DMS79 (cell line): ENCODE data around the gene CENPL.
A peak's percentile ranks its signal among the peaks of the same experiment; 100 is the strongest.
"Not testable (repeated sequence)": the region's sequence is repeated elsewhere in the genome, so short reads cannot be mapped to it uniquely, and the experiment has no call there.

Source experiments
- DNase-seq: peaks from one replicate; lab custom pipeline; 2025; lab: John Stamatoyannopoulos, UW

The CENPL gene

GRCh38 chr1:173824315-173825081 is at the start of gene CENPL, which contains the start of gene DARS2:
CENPL (minus strand) TSS chr1:173824883; CDS start chr1:173811299, 13,584 bp downstream.
DARS2 (plus strand) TSS chr1:173824673; CDS start chr1:173825230, 557 bp downstream.
- DNase-seq, result peak; percentile 98

GRCh38 chr1:173871500-173871899 is 46.8 kb upstream of the CENPL start:
- no peak for DNase-seq

DNA sequence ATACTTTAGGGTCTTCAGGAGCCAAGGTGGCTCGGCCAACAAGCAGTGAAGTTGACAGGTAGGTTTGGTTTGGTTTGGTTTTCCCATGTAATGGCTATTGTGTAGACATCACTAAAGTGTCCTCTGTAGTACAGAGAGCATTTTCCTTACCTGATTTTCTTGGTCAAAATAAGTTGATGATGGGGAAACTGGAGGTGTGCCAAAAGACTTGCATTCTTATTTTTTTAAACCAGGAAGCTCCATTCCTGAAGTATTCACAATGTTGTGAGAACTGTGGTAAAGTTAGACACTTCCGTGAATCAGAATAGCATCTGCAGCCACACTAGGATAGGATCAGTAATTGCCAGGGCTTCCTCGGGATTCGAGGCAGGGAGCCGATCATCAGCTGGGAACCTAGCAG is 46.4 kb upstream of the CENPL start:
- no peak for DNase-seq

DNA sequence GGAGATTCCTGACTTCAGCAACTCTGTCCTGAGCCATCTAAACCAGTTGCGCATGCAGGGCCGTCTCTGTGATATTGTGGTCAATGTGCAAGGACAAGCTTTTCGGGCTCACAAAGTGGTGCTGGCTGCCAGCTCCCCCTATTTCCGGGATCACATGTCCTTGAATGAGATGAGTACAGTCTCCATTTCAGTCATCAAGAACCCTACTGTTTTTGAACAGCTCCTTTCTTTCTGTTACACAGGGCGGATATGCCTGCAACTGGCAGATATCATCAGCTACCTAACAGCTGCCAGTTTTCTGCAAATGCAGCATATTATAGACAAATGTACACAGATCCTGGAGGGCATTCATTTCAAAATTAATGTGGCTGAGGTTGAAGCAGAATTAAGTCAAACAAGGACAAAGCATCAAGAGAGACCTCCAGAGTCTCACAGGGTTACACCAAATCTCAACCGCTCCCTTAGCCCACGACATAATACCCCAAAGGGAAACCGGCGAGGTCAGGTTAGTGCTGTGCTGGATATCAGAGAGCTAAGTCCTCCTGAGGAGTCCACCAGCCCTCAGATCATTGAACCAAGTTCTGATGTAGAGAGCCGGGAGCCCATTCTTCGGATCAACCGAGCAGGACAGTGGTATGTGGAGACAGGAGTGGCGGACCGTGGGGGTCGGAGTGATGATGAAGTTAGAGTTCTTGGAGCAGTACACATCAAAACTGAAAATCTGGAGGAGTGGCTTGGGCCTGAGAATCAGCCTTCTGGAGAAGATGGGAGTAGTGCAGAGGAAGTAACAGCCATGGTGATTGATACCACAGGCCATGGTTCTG is 45.8 kb upstream of the CENPL start:
- DNase-seq, result no peak

- DNase-seq, result no peak
Observed at GRCh38 chr1:173869021-173869359, 44.3 kb upstream of the CENPL start.

DNA sequence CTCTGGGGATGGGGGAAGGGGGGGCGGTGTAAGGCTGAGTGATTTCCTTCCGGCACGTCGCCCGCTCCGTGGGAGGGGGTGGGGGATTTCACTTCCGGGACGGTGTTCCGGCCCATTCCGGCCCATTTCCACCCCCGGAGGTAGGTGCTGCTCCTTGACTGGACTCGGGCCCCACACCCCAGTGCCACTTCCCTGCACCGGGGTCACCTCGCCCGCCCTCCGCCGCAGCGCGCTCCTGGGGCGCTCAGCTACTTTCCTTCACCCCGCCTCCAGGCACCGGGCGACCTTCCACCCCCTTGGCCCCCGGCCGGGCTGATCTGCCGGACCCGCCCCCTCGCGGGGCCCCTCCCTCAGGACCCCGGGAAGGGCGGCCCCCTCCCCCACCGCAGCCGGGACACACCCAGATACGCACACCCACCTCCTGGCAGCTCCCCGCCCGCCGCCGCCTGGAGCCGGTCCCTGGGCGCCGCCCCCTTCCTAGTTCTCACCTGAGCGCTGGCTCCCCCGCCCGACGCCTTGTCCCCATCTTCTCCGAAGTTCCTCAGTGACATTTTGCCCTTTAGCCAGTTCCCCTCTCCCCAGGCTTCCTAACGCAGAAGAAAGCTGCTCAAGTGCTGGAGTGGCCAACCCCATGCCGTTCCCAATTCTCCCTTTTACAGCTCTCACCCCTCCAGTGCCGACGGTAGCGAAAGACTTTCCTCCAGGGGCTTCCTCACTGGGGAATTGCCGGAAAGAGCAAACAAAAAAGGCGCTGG is 43.8 kb upstream of the CENPL start, which contains the start of gene ZBTB37:
ZBTB37 (plus strand) TSS at position 115 of the 755 bp plus-strand sequence. CDS start 1,846 bp downstream, outside the sequence.
- DNase-seq, result peak; percentile 86

DNA sequence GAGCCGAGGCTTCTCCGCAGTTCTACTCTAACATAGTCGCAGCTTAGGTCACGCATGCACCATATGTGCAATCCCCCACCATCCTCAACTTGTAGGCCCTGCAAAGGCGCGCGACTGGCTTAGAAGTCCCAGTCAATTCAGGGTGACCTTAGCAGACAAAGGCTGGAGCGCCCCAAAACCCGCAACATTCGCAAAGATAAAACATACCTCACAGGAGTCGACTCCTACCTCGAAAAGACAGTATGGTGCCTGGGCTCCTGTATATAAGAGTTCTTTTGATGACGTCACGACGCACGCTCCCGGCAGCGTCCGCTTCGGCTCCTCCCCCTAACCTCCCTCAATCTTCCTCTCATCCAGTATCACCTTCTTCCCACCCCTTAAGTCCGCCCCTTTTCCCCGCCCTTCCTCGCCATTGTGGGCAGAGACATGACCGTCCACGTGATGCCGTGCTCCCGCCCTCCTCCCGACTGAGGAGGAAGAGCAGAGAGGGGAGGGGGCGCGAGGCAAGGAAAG is 43.1 kb upstream of the CENPL start, which contains the start of gene GAS5:
GAS5 (minus strand) TSS at position 237 of the 513 bp plus-strand sequence.
- peak; percentile 100 for DNase-seq

- peak; percentile 71 for DNase-seq
Observed at GRCh38 chr1:173867141-173867752, 42.6 kb upstream of the CENPL start.

- DNase-seq, result no peak
Observed at GRCh38 chr1:173866413-173867115, 41.9 kb upstream of the CENPL start.

DNA sequence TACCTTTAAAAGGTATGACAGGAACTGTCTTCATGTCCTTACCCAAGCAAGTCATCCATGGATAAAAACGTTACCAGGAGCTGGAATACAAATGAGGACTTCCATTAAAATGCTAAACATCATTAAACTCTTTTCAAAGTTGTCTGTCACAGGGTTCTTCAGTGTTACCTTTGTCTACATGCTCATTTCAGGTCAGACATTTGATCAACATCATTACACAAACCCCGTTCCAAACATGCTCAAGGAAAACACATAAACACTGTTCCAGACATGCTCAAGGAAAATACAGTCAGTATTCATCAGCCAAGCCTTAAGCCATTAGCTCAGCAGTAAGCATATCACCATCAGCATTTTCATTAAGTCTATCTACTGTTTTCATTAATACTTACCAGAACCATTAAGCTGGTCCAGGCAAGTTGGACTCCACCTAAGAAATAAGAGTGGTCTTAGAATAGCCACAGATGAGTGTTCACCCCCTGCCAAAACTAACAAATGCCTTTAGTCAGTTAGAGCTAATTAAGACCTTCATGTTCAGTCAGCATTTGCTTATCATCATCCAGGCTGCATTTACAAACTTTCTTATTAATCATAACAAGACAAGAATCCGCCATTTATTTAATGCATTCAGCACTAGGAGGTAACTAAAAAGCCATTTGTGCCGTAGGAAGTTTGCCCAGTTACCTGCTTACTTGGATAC is 40.9 kb upstream of the CENPL start:
- no peak for DNase-seq

DNA sequence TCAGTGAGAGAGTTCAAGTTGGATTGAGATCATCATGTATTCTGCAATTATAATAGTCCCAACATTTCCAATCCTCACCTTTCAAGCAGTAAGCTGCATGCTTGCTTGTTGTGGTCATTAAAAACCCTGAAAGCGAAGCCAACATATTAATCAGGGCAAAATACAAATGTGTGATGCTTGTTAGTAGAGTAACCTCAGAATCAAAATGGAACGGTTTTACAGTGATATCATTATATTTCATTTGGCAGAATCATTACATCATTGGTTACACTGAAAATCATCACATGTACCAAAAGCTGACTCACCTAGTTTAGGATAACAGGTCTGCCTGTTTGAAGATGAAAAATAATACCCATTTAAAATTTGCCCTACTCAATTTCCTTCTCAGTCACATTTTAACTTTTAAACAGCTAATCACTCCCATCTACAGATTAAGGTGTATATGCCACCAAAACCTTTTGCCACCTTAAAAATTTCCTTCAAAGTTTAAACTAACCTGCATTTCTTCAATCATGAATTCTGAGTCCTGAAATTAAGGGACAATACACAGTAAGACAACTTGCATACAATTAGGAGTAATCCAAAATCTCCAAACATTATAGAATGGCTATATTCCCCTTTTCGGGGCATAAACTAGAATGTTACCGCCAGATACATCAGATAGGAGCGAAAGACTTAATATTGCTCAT is 39.6 kb upstream of the CENPL start:
- DNase-seq, result no peak

GRCh38 chr1:173863224-173864161 is 38.8 kb upstream of the CENPL start:
- DNase-seq, result no peak

DNA sequence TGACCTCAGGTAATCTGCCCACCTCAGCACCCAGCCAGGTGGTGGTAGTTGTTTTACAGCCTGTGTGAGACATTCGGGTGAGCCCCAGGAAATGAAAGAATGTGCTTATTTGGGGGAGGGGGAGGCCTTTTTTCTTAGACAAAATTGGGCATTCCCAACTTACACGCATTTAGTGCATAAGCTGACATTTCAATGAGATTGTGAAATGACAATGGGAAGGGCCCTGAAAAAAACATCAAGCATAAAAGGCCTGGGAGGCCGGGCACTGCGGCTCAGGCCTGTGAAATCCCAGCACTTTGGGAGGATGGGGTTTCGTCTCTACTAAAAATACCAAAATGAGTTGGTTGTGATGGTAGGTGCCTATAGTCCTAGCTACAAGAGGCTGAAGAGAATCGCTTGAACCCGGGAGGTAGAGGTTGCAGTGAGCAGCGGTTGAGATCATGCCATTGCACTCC is 38.1 kb upstream of the CENPL start:
- no peak for DNase-seq

GRCh38 chr1:173862146-173862768 is 37.6 kb upstream of the CENPL start:
- DNase-seq, result not testable (repeated sequence)

GRCh38 chr1:173861731-173862145 is 37.1 kb upstream of the CENPL start:
- DNase-seq, result no peak

DNA sequence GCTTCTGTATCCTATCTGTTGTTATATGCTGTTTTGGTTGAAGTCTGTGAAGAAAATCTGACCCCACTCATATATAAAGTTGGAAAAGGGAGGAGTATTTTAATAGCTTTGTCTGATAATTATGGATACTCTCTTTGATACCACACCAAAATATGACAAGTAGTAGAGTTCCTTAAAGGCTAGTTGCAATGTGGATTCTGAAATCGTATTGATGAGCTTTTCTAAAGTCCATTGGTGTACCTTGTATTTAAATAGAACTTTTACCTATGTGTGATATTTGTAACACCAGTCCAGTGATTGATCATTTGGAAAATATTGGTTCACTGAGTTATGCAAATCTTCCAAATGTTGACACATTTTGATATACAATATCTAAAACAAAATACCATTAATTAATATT is 35.4 kb upstream of the CENPL start:
- no peak for DNase-seq

DNA sequence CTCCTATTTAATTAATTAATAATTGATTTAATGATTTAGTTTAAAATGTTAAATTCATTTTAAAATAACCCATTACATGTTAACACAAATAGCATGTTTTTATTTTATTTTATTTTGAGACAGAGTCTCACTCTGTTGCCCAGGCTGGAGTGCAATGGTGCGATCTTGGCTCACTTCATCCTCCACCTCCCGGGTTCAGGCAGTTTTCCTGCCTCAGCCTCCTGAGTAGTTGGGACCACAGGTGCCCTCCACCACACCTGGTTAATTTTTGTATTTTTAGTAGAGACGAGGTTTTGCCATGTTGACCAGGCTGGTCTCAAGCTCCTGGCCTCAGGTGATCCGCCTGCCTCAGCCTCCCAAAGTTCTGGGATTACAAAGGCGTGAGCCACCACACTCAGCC is 34.9 kb upstream of the CENPL start:
- DNase-seq, result not testable (repeated sequence)

DNA sequence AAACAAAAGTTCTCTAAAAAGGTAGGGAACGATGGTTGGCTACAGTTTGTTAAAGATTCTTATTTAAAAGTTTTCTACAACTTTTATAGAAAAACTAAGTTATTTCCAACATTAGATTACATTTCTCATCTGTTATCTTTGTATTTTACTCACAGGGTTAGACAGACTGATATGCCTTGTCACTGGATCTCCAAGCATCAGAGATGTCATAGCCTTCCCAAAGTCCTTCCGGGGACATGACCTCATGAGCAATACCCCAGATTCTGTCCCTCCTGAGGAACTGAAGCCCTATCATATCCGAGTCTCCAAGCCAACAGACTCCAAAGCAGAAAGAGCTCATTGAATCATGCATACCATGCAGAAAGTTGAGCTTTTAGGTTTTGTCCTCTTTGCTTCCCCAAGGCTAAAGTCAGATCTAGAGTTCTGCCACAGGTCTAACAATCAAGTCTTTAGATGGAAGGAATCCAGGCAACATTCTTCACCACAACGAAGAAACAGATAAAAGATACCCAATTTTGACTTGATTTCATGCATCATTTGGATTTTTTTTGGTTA is 32.8 kb upstream of the CENPL start:
- DNase-seq, result no peak
